TTC549 (cell line): ENCODE measurements around the gene IREB2.
A peak's percentile ranks its signal among the peaks of the same experiment; 100 is the strongest.
"Not testable (repeated sequence)": the region's sequence is repeated elsewhere in the genome, so short reads cannot be mapped to it uniquely, and the experiment has no call there.

Experiments
- FAIRE-seq: peaks from 2 replicates; lab custom pipeline; 2012; peaks lifted over from hg19 to GRCh38; lab: Jason Lieb, UNC

IREB2 gene, protein sequence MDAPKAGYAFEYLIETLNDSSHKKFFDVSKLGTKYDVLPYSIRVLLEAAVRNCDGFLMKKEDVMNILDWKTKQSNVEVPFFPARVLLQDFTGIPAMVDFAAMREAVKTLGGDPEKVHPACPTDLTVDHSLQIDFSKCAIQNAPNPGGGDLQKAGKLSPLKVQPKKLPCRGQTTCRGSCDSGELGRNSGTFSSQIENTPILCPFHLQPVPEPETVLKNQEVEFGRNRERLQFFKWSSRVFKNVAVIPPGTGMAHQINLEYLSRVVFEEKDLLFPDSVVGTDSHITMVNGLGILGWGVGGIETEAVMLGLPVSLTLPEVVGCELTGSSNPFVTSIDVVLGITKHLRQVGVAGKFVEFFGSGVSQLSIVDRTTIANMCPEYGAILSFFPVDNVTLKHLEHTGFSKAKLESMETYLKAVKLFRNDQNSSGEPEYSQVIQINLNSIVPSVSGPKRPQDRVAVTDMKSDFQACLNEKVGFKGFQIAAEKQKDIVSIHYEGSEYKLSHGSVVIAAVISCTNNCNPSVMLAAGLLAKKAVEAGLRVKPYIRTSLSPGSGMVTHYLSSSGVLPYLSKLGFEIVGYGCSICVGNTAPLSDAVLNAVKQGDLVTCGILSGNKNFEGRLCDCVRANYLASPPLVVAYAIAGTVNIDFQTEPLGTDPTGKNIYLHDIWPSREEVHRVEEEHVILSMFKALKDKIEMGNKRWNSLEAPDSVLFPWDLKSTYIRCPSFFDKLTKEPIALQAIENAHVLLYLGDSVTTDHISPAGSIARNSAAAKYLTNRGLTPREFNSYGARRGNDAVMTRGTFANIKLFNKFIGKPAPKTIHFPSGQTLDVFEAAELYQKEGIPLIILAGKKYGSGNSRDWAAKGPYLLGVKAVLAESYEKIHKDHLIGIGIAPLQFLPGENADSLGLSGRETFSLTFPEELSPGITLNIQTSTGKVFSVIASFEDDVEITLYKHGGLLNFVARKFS

DNA sequence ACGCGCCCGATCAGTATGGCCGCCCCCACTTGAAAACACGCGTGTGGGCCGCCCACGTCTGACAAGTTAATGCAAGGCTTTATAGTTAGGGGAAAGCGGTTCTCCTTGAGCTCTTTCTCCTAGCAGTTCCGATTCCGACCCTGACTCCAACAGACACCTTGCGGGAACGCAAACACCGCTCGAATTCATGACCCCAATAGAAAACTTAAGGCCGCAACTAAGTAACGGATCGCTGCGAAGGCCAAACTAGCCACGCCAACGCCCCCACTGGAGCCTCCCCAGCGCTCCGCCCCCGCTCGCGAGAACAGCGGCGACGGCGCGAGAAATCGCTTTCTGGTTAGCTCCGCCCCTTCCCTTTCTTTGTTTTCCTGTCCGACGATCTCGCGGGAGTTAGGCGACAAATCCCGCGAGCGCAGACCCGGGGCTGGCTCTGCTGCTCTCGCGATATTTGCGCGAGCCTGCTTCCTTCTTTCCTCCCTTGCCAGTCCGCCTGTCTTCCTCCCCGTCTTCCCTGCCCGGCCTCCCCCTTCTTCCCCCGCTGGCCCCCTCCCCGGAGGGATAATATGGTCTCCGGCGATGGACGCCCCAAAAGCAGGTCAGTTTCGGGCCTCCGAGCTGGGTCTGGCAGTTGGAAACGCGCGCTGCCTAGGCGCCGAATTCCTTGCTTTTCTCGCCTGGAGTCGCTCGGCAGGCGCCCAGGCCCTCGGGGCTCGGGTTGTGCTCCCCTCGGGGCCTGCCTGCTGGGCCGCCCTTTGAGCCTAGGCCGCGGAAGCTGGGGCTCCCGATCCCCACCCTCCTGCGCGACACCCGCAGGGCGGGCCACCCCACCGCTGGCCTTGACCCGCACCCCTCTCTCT, at the start of gene IREB2:
Gene IREB2, plus strand, starts transcription at position 455 of the 857 bp plus-strand sequence. Its CDS starts 122 bp downstream, at position 577.
- peak; percentile 84 for FAIRE-seq

GRCh38 chr15:78388865-78389264, 49.2 kb upstream of the IREB2 start:
- FAIRE-seq = no peak

GRCh38 chr15:78389322-78389721, 48.7 kb upstream of the IREB2 start:
- no peak for FAIRE-seq

GRCh38 chr15:78389738-78390137, 48.3 kb upstream of the IREB2 start:
- no peak for FAIRE-seq

DNA sequence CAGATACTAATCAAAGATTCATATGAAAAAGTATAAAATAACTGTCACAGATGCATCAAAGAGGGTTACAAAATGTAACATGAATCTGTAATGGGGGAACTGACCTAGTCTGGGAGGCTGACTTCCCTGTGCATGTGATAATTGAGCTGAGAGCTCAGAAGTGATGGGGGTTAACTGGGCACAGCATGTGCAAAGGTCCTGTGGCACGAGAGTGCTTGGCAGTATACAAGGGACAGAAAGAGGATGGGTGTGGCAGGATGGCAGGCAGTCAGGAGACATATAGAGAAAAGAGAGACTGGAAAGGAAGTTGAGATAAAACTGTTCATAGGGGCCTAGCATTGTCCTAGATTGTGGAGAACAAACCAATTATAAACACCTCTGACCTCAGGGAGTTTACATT, 47.8 kb upstream of the IREB2 start:
- no peak for FAIRE-seq

GRCh38 chr15:78390826-78391225, 47.2 kb upstream of the IREB2 start:
- FAIRE-seq = no peak

DNA sequence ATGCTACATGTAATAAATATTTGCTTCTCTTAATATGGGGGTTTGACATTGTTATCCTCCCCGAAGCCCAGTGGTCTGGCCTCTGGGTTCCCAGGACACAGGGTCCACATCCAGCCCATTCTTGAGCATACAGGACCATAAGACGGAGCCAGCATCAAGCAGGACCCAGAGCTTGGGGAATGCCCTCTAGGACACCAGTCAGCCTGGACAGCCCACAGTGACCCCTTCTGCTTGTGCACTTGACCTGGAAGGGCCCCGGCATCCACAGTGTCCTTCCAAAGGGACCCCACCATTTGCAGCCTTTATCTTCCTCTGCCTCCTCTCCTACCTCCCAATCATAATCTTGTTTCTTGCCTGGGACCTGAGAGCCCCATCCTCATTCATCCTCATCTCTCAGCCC, 46.2 kb upstream of the IREB2 start:
- no peak for FAIRE-seq

GRCh38 chr15:78392430-78392829, 45.6 kb upstream of the IREB2 start:
- no peak for FAIRE-seq

- no peak for FAIRE-seq
Measured at GRCh38 chr15:78393137-78393536, 44.9 kb upstream of the IREB2 start.

- FAIRE-seq = no peak
Measured at GRCh38 chr15:78394026-78394425, 44.0 kb upstream of the IREB2 start.

DNA sequence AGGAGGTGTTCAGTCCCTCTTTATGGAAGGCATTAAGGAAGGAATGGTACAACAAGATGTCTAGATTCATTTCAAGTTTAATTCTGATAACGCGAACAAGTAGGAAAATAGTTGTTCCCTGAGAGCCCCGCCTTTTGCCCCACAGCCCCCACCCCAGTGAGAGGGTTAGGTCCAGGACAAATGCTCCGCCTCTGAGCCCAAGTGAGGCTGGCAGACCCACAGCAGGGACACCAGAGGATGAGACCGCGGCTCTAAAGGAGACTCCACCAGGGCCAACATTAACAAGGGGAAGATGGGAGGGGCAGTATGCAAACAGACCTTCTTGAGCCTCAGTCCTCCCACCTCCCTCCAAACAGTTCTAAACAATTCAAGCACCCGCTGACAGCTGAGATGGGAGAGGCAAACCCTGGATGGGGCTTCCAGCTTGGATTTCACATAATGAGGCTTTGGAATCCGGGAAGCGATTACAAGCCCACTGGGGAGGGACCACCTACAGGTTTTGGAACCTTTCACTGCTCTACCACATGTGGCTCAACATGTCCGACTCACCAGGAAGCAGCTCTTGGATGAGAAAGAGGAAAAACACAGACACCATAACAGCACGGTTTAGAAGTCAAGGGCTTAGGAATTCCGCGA, 42.9 kb upstream of the IREB2 start:
- no peak for FAIRE-seq

GRCh38 chr15:78396186-78396814, 41.7 kb upstream of the IREB2 start:
- no peak for FAIRE-seq

- no peak for FAIRE-seq
Measured at GRCh38 chr15:78396976-78397375, 41.0 kb upstream of the IREB2 start.

DNA sequence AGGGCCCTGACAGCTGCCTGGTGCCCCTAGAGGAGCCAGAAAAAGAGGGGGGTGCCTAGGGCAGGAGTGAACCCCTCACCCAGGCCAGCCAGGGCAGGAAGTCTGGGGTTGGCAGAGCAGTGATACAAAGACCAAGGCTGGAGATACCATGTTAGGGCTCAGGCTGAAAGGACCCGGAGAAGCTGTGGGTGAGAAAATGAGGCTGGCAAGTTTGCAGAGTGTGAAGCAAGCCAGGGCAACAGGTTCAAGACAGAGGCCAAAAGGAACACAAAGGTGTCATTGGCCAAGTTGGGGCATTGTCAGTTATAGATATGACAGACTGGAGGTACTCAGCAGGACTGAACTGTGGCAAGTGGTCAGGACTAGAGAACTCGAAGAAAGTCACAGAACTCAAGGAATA, 40.6 kb upstream of the IREB2 start:
- FAIRE-seq = no peak

DNA sequence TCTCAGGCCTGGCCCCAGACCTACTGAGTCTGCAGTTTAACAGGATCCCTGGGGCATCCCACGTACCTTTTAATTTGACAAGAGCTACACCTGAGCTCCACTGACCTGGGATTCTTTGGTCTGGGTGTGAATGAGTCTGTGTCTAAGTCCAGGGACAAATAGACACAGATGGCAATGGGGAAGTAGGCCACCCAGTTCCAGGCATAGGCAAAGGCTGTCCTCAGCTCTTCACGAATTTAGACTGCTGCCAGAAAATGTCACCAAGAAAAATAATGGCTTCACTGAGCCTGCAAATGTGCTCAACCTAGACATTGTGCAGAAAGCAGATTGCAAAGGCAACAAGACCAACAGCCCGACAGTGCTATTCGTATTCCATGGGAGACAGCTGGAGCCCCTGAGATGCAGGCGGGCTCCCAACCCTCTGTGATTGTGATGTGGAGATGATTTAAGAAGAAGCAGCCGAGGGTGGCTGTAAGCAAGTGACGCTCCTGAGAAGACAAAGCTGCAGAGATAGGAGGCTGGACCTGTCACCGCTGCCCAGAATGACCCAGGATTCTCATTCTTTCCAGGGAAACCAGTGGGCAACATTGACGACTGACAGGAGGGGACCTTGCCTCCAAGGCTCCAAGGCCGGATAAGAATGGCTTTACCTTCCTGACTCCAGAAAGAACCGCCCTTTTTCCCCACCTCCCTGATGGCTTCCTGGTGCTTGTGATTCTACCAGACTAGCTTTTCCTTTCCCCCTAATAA, 39.8 kb upstream of the IREB2 start:
- FAIRE-seq = no peak

DNA sequence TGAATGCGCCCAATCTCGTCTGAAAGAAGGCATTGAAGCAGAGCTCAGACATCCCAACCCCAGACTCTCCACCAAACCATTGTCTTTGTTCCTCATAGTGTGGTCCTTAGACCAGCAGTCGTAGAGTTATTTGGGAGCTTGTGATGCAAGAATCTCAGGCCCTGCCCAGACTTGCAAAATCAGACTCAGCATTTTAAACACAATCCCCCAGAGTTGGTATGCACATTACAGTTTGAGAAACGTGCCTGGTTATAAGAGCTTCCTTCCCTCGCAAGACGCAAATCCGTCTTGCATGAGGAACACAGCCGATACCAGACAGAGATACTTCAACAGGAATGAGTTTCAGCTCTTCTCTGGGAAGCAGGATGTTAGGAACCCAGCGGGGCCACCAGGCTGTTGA, 38.9 kb upstream of the IREB2 start:
- no peak for FAIRE-seq

DNA sequence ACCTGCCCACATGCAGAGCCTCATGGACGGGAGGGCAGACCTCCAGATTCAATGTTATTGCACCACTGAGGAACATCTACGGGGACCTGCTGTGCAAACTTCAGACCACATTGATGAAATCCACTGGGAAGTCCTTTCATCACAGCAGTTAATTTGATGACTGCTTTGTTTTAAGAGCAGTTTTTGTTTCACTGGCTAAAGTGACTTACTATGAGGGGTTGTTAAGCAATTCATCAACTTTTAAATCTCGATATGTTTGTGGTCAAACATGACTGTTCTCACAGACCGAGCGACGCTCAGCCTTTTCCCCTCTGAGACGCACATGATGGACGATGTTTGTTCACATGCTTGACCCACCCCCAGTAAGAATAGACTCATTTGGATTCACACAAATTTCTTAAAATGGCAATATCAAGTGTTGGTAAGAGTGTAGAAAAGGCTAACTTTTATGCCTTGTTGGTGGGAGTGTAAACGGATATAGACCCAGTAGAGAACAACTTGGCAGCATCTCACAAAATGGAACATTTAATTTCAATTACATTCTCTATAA, 35.9 kb upstream of the IREB2 start:
- no peak for FAIRE-seq

DNA sequence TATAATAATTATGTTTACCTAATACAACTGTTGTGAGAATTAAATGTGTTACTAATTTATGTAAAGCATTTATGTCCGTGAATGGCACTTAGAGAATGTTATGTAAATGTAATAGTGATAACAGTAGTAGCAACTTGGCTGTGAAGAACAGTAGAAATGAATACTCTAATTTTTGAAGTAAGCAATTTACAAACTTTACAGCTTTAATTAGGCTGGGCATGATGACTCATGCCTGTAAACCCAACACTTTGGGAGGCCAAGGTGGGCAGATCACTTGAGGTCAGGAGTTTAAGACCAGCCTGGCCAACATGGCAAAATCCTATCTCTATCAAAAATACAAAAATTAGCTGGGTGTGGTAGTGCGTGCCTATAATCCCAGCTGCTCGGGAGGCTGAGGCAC, 33.9 kb upstream of the IREB2 start:
- no peak for FAIRE-seq

- not testable (repeated sequence) for FAIRE-seq
Measured at GRCh38 chr15:78404796-78405195, 33.2 kb upstream of the IREB2 start.

DNA sequence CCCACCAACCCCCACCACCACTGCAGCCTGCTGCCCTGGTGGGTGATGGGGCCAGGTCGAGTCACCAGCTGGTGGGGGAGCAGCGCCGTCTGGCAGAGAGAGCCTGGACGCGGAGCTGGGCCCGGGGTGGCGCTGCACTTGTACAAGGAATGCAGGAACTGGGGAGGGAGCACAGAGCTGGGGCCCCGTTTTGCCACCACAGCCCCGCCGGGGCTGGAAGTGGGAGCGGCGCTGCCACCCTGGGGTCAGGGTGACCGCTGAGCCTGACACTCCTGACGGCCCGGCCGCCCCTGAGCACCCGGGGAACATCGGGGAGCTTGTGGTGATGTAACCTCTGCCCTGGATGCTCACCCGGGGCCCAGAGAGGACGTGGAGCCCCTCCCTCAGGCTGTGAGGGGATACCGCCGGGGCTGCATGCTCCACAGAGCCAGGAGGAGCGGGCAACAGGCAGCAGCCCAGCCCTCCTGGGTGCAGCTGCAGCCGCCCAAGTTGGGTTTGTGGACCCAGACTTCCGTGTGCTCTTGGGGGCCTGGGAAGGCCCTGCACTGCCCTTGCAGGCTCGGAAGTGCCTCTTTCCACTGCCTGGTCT, 32.6 kb upstream of the IREB2 start:
- no peak for FAIRE-seq
